Measurements from ENCODE around the gene POGK.

DNA sequence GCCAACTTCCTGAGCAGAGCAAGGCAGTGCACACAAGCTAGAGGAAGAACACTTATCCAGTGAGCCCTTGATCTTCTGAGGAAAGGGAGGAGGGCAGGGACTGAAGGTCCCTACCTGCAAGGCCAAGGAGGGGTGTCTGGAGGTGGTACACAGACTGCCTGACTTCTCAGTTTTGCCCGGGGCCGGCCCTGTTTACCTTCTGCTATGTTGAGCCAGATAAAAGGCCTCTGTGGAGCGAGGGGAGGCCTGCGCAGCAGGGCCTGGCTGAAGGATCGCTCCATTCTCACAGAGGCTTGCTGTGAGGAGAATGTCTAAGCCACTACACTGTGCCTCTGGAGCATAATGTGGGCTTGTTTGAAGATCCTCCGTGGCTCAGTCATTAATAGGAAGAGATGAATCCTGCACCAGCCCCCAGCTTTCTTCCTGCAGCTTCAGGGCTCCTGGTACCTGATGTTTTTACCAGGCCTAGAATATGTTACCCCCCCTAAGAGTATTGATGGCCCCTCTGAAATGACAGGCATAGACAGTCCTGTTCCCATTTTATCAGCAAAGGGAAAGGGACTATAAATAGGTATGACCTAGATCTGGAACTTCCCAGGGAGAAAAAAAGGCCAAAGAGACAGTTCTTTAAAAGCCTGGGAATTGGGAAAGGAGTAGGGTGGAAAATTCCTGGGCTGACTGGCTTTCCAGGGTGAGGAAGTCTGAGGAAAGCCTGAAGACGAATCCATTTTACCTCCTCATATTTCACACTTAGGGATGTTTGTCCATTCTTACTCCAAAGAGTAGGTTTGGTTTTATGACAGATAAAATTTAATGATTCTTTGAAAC is 4.7 kb downstream of the POGK start:
- TF ChIP-seq FEZF1 (tag by site-specific recombination; IDR thresholded peaks at IDR 0.05) (no peak), ZNF670 (tag by site-specific recombination; IDR thresholded peaks at IDR 0.05; ENCODE audit: low read depth) (no peak), BCL11A (tag by site-specific recombination; IDR thresholded peaks at IDR 0.05; ENCODE audit: low read depth) (no peak), ZNF24 (tag by site-specific recombination; IDR thresholded peaks at IDR 0.05) (no peak), TCF7L2 (IDR thresholded peaks at IDR 0.05; ENCODE audit: borderline replicate concordance, low read depth, low read length) (no peak), ZFP41 (tag by site-specific recombination; IDR thresholded peaks at IDR 0.05; ENCODE audit: borderline replicate concordance) (no peak), ZNF707 (tag by site-specific recombination; IDR thresholded peaks at IDR 0.05) (no peak), ZNF423 (tag by site-specific recombination; IDR thresholded peaks at IDR 0.05) (no peak), ZNF433 (tag by site-specific recombination; IDR thresholded peaks at IDR 0.05; ENCODE audit: low read depth) (no peak), ZBTB17 (tag by site-specific recombination; IDR thresholded peaks at IDR 0.05) (no peak)
- TF ChIP-seq, protein P1, sequence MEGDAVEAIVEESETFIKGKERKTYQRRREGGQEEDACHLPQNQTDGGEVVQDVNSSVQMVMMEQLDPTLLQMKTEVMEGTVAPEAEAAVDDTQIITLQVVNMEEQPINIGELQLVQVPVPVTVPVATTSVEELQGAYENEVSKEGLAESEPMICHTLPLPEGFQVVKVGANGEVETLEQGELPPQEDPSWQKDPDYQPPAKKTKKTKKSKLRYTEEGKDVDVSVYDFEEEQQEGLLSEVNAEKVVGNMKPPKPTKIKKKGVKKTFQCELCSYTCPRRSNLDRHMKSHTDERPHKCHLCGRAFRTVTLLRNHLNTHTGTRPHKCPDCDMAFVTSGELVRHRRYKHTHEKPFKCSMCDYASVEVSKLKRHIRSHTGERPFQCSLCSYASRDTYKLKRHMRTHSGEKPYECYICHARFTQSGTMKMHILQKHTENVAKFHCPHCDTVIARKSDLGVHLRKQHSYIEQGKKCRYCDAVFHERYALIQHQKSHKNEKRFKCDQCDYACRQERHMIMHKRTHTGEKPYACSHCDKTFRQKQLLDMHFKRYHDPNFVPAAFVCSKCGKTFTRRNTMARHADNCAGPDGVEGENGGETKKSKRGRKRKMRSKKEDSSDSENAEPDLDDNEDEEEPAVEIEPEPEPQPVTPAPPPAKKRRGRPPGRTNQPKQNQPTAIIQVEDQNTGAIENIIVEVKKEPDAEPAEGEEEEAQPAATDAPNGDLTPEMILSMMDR (tag by site-specific recombination; IDR thresholded peaks at IDR 0.05), result no peak
- TF ChIP-seq, protein P2, sequence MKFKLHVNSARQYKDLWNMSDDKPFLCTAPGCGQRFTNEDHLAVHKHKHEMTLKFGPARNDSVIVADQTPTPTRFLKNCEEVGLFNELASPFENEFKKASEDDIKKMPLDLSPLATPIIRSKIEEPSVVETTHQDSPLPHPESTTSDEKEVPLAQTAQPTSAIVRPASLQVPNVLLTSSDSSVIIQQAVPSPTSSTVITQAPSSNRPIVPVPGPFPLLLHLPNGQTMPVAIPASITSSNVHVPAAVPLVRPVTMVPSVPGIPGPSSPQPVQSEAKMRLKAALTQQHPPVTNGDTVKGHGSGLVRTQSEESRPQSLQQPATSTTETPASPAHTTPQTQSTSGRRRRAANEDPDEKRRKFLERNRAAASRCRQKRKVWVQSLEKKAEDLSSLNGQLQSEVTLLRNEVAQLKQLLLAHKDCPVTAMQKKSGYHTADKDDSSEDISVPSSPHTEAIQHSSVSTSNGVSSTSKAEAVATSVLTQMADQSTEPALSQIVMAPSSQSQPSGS (tag by site-specific recombination; IDR thresholded peaks at IDR 0.05; ENCODE audit: low read depth), result no peak

Measured in HEK293 (cell line).